Activated T-cell treated with anti-CD3 and anti-CD28 coated beads, Interleukin-2, amount 50 U/mL, for 72 hours (primary cell): ENCODE measurements around the gene CARMIL1. TPM values are rescaled to one million over a fixed set of nuclear protein-coding genes. Genes with fewer than 3 reads are reported as not detected.

Source experiments
- ATAC-seq, 2 donors: fragments of 150-1000 bp; cut with Tn5 transposase; replicated peaks in 1 of 2; 2 replicates each; pipeline ENCODE4 v1.10.0; 2021; ENCODE audit warnings: moderate library complexity in 2 of 2, mild to moderate bottlenecking in 1 of 2
- DNase-seq, 2 donors: peaks; one replicate each; pipeline ENCODE4 v3.0.0; 2021 to 2022; ENCODE audit warnings: mixed read lengths in 1 of 2
- H3K27ac Mint-ChIP-seq: one replicate; pipeline ENCODE4 v1.8.0; 2022; ENCODE audit warnings: mild to moderate bottlenecking, moderate library complexity, mixed read lengths
- H3K27me3 Mint-ChIP-seq: one replicate; pipeline ENCODE4 v1.8.0; 2022; ENCODE audit warnings: low read depth, mixed read lengths
- H3K36me3 Mint-ChIP-seq, 2 donors: one replicate each; pipeline ENCODE4 v1.8.0; 2022; ENCODE audit warnings: mixed read lengths in 2 of 2, mild to moderate bottlenecking in 1 of 2; ENCODE audit not compliant: insufficient read depth in 2 of 2
- H3K4me1 Mint-ChIP-seq: one replicate; pipeline ENCODE4 v1.8.0; 2022; ENCODE audit warnings: low read depth, mixed read lengths
- H3K4me3 Mint-ChIP-seq, 2 donors: one replicate each; pipeline ENCODE4 v1.8.0; 2022; ENCODE audit warnings: mild to moderate bottlenecking in 2 of 2, mixed read lengths in 2 of 2, moderate library complexity in 2 of 2
- H3K9me3 Mint-ChIP-seq, 2 donors: one replicate each; pipeline ENCODE4 v1.8.0; 2022; ENCODE audit warnings: mixed read lengths in 2 of 2
- total RNA-seq, 2 donors: library from RNA; stranded (reverse); gene quantifications; one replicate each; pipeline ENCODE4 v1.2.3, GENCODE V29; 2022

Gene CARMIL1
- total RNA-seq, 2 donors from 2014 or later: 5.0 to 5.6 TPM

DNA sequence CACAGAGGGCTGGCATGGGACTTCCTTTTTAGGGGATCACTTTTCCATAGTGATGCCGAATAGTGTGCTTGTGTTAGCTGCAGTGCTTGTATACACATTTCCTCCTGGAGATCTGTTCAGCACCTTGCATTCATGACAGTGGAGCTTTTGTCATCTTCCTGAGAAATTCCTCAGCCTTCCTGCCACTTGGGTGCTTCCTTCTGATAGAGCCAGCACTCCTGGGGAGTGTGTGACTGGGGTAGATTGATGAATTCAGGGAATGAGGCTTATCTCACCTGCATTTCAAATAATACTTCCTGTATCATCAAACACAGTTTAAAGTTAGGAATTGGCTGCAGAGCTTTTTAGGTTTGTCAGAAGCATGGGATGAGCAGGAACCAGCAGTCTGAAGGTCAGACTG is 324.1 kb downstream of the CARMIL1 start:
- Mint-ChIP-seq H3K27ac (no peak overlapping the region), H3K4me3 (no peak overlapping the region), H3K9me3 (no peaks in the 10 kb centered on the region), H3K36me3 (no peaks in the 10 kb centered on the region), H3K4me1 (no peaks in the 10 kb centered on the region), H3K27me3 (no peaks in the 10 kb centered on the region)
- DNase-seq: no peak
- no peak for ATAC-seq

- Mint-ChIP-seq H3K36me3 (no peaks in the 10 kb centered on the region), H3K9me3 (no peaks in the 10 kb centered on the region), H3K4me1 (no peaks in the 10 kb centered on the region), H3K4me3 (no peak overlapping the region), H3K27me3 (no peaks in the 10 kb centered on the region), H3K27ac (no peak overlapping the region)
- ATAC-seq: no peak
- no peak for DNase-seq
Observed at GRCh38 chr6:25606151-25606550, 327.0 kb downstream of the CARMIL1 start.

GRCh38 chr6:25608558-25609174 is 329.5 kb downstream of the CARMIL1 start:
- Mint-ChIP-seq H3K36me3 (no peaks in the 10 kb centered on the region), H3K4me3 (no peak overlapping the region), H3K4me1 (no peaks in the 10 kb centered on the region), H3K9me3 (no peaks in the 10 kb centered on the region), H3K27ac (no peak overlapping the region), H3K27me3 (no peaks in the 10 kb centered on the region)
- DNase-seq: no peak
- ATAC-seq: no peak

- no peaks in the 10 kb centered on the region for H3K9me3 Mint-ChIP-seq
- no peaks in the 10 kb centered on the region for H3K27me3 Mint-ChIP-seq
- H3K27ac Mint-ChIP-seq: no peak overlapping the region
- DNase-seq (no peak), ATAC-seq (no peak)
- H3K36me3 Mint-ChIP-seq: no peaks in the 10 kb centered on the region
- H3K4me3 Mint-ChIP-seq: no peak overlapping the region
- no peaks in the 10 kb centered on the region for H3K4me1 Mint-ChIP-seq
Observed at GRCh38 chr6:25612666-25613065, 333.5 kb downstream of the CARMIL1 start.

DNA sequence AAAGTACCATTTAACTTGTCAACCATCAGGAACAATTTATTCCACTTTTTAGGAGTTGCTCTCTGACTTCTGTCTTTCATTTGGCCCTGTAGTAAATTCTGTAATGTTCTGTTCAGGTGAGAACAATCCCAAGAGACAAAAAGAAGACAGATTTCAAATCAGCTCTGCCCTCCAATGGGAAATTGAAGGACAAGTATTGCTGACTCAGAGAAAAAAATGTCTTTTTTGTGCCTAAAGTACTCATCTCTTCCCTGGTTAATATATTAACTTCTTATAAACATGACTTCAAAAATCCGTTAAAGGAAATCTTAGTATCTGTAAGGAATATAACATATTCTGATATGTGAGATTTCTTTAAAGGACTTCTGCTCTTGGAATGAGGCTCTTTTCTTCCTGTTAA is 334.2 kb downstream of the CARMIL1 start:
- Mint-ChIP-seq H3K27me3 (no peaks in the 10 kb centered on the region), H3K27ac (no peak overlapping the region), H3K36me3 (no peaks in the 10 kb centered on the region), H3K4me3 (no peak overlapping the region), H3K4me1 (no peaks in the 10 kb centered on the region), H3K9me3 (no peaks in the 10 kb centered on the region)
- ATAC-seq: no peak
- no peak for DNase-seq

DNA sequence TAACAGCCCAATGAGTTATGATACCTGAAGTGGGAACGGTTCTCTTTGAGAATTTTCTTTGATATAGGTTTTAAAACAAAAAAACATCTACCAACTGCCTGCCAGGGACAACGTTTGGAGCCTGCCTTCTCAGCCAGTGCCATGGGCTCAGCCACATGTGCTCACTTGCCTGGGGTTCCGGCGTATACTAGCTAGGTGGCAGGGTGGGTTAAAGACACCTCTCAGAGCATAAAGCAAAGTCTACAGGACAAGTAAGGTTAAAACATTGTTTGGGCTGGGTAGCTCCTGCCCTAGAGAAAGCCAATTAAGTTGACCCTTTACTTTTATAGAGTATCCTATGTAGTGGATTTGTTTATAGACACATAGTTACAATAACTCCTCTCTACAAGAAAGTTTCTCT is 334.9 kb downstream of the CARMIL1 start:
- Mint-ChIP-seq H3K27ac (no peak overlapping the region), H3K4me1 (no peaks in the 10 kb centered on the region)
- ATAC-seq: no peak

DNA sequence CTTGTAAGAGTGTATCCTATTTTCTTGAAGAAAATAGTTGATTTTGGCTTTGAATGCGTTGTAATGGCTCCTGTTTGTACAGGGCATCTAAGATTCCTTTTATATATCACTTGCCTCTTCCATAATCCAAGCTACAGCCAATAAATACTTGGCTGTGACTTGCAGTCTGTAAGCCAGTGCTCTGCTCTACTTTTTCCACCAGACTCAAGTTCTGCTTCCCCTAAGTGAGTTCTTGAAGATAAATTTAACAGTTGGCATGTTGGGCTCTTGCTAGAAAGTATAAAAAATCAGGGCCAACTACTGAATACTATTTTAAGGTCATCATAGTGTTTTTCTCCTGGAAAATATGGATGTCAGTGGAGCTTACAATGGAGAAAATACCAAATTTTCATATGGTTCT is 336.3 kb downstream of the CARMIL1 start:
- Mint-ChIP-seq H3K4me1 (no peaks in the 10 kb centered on the region), H3K9me3 (no peaks in the 10 kb centered on the region), H3K36me3 (no peaks in the 10 kb centered on the region), H3K27me3 (no peaks in the 10 kb centered on the region), H3K27ac (no peak overlapping the region), H3K4me3 (no peak overlapping the region)
- ATAC-seq (no peak), DNase-seq (no peak)

More for the DNA sequence above, 334.9 kb downstream of the CARMIL1 start:
- Mint-ChIP-seq H3K27me3 (no peaks in the 10 kb centered on the region), H3K9me3 (no peaks in the 10 kb centered on the region), H3K4me3 (no peak overlapping the region), H3K36me3 (no peaks in the 10 kb centered on the region)
- no peak for DNase-seq

GRCh38 chr6:25617997-25618396 is 338.8 kb downstream of the CARMIL1 start:
- Mint-ChIP-seq H3K36me3 (no peaks in the 10 kb centered on the region), H3K27ac (no peak overlapping the region), H3K9me3 (no peaks in the 10 kb centered on the region), H3K27me3 (no peaks in the 10 kb centered on the region), H3K4me1 (no peaks in the 10 kb centered on the region), H3K4me3 (no peak overlapping the region)
- DNase-seq (no peak), ATAC-seq (no peak)

GRCh38 chr6:25619217-25619616 is 340.0 kb downstream of the CARMIL1 start:
- ATAC-seq (no peak), DNase-seq (no peak)
- Mint-ChIP-seq H3K27ac (no peak overlapping the region), H3K4me3 (no peak overlapping the region), H3K36me3 (no peaks in the 10 kb centered on the region), H3K4me1 (no peaks in the 10 kb centered on the region), H3K9me3 (no peaks in the 10 kb centered on the region), H3K27me3 (no peaks in the 10 kb centered on the region)

DNA sequence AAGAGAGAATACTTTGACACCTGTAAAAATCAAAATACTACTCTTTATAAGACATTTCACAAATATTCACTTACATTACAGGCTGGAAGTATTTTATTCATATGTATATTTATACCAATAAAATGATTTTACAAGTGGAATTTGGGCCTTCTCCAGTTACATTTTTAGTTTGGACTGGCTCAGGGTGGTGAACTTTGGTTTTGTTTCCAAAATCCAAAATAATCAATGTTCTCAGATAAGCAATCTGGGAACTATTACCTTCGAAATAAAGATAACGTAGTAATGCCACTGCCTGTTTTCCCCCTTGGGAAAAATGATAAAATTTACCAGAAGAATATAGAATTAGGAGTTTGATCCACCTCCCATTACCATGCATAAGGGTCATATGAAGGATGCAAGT is 341.2 kb downstream of the CARMIL1 start:
- H3K27ac Mint-ChIP-seq: no peak overlapping the region
- ATAC-seq: no peak
- H3K27me3 Mint-ChIP-seq: no peaks in the 10 kb centered on the region
- H3K4me1 Mint-ChIP-seq: no peaks in the 10 kb centered on the region
- no peaks in the 10 kb centered on the region for H3K9me3 Mint-ChIP-seq
- H3K36me3 Mint-ChIP-seq: no peaks in the 10 kb centered on the region
- no peak overlapping the region for H3K4me3 Mint-ChIP-seq
- DNase-seq: no peak

DNA sequence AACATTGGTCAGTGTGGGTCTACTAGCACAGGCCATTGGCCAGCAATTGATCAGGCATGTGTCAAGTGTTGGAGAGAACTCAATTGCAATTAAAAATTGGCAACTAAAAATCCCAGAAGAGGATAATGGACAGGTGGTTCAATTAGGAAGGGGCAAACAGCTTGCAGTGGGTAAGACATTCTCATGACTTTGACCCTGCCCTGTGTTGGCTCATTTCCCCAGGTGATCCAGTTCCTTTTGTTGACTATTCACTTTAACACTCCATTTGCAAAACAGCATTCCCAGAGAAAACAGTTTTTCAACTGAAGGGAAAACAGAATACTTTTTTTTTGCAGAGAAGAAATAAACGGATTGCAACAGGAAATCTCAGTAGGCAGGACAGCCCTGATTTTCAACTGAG is 343.9 kb downstream of the CARMIL1 start:
- Mint-ChIP-seq H3K36me3 (no peaks in the 10 kb centered on the region), H3K9me3 (no peaks in the 10 kb centered on the region), H3K4me3 (no peak overlapping the region), H3K4me1 (no peaks in the 10 kb centered on the region), H3K27me3 (peaks cover 5% of the 10 kb centered on the region), H3K27ac (no peak overlapping the region)
- DNase-seq: no peak
- no peak for ATAC-seq

GRCh38 chr6:25623879-25624278 is 344.7 kb downstream of the CARMIL1 start:
- no peak for ATAC-seq
- no peak overlapping the region for H3K4me3 Mint-ChIP-seq
- H3K27me3 Mint-ChIP-seq: peaks cover 5% of the 10 kb centered on the region
- no peak overlapping the region for H3K27ac Mint-ChIP-seq
- no peaks in the 10 kb centered on the region for H3K4me1 Mint-ChIP-seq
- no peaks in the 10 kb centered on the region for H3K36me3 Mint-ChIP-seq
- DNase-seq: no peak
- no peaks in the 10 kb centered on the region for H3K9me3 Mint-ChIP-seq

DNA sequence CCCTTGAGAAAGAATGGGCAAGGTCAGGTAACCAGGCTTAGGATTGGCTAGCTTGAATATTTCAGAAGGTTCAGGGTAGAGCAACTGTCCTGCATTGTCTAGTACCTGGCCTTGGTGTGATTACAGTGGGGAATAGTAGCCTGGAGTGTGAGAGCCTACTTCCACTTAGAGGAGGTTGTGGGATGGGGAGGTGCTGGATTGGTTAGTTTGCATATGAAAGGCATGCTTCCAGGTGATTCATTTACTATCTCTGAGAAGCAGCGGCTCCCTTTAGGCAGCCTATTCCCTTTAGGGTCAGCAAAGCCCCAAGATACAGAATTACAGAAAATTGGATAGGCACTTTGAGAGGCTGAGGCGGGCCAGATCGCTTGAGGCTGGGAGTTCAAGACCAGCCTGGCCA is 347.8 kb downstream of the CARMIL1 start:
- Mint-ChIP-seq H3K27me3 (peaks cover 16% of the 10 kb centered on the region), H3K4me3 (no peak overlapping the region), H3K27ac (no peak overlapping the region), H3K9me3 (no peaks in the 10 kb centered on the region), H3K4me1 (no peaks in the 10 kb centered on the region), H3K36me3 (no peaks in the 10 kb centered on the region)
- no peak for ATAC-seq
- DNase-seq: no peak

DNA sequence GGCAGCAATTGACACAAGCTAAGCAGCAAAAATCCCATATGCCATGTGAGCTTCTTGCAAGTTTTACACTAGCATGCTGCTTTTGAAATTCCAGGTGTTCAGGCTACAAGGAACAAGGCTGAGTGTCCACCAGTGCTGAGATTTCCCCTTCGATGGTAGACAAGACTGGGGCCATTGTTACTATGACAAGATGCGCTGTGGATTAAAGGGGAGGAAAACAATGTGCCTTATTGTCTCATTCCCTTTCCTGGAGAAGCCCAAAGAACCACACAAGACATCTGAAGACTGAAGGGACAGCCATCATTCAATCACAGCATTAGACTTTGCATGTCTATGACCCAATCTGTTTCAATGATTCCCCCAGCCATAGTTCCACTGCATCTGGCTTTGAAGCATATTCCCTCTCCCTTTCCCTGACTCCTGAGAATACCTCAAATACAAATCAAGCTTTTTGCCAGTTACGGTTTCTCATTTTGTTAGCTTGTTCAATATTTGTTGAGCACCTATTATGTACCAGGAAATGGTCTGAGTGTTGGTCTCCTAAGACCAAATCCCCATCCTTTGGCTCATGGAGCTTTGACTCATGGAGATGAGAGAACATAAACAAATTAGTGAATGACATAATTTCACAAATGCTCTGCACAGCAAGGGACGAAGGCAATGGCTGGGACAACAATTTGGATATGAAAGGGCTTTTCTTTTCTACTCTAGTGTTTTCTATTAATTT is 349.5 kb downstream of the CARMIL1 start:
- H3K36me3 Mint-ChIP-seq: no peaks in the 10 kb centered on the region
- no peaks in the 10 kb centered on the region for H3K4me1 Mint-ChIP-seq
- no peak for ATAC-seq
- peaks cover 16% of the 10 kb centered on the region for H3K27me3 Mint-ChIP-seq
- H3K4me3 Mint-ChIP-seq: no peak overlapping the region
- DNase-seq: no peak
- H3K9me3 Mint-ChIP-seq: no peaks in the 10 kb centered on the region
- no peak overlapping the region for H3K27ac Mint-ChIP-seq
